Measurements from ENCODE around the gene ST6GALNAC1. TPM values are rescaled to one million over a fixed set of nuclear protein-coding genes. Genes with fewer than 3 reads are reported as not detected.

The ST6GALNAC1 gene
- total and polyA plus RNA-seq, 8 donors, result 28.0 to 257 (median 62.4) TPM

DNA sequence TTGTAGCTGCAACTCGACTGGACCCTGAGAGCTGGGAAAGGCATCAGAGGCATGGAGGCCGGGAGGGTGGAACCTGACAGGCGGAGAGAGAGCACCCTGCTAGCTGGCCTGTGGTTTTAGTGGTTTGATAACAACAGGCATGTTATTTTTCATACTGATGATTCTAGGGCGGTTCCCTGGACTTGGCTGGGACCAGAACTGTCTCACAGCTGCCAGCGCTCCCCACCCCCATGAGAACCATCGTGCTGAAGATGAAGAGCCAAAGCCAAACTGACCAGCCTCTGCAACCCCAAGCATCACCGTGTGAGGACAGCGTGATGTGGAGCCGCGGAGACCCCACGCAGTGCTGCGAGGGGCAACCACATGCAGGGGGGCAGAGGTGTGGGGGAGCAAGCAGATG is 38.7 kb upstream of the ST6GALNAC1 start:
- TF ChIP-seq POLR2AphosphoS5 (IDR thresholded peaks at IDR 0.05) (no peak), POLR2A (IDR thresholded peaks at IDR 0.05) (no peak), EP300 (IDR thresholded peaks at IDR 0.05) (no peak)
- TF ChIP-seq, protein P1, sequence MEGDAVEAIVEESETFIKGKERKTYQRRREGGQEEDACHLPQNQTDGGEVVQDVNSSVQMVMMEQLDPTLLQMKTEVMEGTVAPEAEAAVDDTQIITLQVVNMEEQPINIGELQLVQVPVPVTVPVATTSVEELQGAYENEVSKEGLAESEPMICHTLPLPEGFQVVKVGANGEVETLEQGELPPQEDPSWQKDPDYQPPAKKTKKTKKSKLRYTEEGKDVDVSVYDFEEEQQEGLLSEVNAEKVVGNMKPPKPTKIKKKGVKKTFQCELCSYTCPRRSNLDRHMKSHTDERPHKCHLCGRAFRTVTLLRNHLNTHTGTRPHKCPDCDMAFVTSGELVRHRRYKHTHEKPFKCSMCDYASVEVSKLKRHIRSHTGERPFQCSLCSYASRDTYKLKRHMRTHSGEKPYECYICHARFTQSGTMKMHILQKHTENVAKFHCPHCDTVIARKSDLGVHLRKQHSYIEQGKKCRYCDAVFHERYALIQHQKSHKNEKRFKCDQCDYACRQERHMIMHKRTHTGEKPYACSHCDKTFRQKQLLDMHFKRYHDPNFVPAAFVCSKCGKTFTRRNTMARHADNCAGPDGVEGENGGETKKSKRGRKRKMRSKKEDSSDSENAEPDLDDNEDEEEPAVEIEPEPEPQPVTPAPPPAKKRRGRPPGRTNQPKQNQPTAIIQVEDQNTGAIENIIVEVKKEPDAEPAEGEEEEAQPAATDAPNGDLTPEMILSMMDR (IDR thresholded peaks at IDR 0.05), result no peak
- H3K4me3 ChIP-seq, result no peak overlapping the region
- peaks cover 0 to 51% (median 32%) of the 10 kb centered on the region in 4 donors for H3K36me3 ChIP-seq
- WGBS, 5 donors, result 81 to 84% (median 83%) methylated on average over 7 to 12 of the region's 12 CpGs
- peaks cover 21 to 76% (median 53%) of the 10 kb centered on the region in 4 donors for H3K4me1 ChIP-seq
- intact Hi-C loops (cut with DNase I; ENCODE audit: low total_unique reads), result no loop called here
- H3K9me3 ChIP-seq, result no peaks in the 10 kb centered on the region
- peak overlapping the region in 4 of 5 donors; percentile 28 to 66 (median 32) for H3K27ac ChIP-seq
- H3K27me3 ChIP-seq, result no peaks in the 10 kb centered on the region
- DNase-seq, result no peak

DNA sequence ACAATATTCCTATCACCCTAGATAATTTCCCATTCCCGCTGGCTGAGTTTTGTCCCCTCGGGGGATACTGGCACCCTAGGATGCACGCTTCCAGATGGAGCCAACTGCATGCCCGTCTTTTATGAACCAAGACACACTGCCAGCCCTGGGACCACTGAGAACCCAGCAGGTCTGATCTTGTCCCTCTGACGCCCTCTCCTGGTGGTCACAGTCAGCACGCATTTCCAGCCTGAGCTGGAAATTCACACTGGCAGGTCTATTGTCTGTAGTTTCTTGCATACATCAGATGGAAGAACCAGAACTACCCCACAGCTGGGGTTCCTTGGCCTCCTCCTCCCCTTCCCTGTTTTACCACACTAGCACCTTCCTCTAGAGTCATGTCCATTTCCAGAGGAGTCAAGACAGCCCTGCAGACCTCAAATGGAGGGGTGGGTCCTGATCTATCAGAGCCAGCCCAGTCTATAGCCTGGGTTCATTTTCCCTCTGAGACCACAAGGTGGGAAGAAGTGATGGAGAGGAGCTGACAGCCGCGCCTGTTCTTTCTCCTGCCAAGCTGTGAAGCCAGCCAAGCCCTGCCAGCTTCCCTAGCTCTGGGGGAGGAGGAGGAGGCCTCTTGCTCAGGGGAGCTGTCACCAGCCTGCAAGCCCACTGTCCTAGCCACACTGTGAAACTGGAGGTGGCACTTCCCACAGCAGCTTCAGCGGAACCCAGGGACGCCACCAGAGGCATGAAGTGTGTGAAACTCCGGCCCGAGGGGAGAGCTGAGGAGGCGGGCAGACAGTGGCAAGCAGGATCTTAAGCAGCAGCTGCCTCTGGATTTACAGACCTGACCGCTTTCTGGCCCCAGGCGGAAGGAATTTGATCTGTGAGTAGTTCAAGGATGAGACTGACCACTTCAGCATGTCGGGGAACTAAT is 37.9 kb upstream of the ST6GALNAC1 start:
- Histone ChIP-seq H3K4me3 (no peak overlapping the region), H3K27me3 (no peaks in the 10 kb centered on the region), H3K27ac (peak overlapping the region in 4 of 5 donors; percentile 28 to 66 (median 32)), H3K9me3 (no peaks in the 10 kb centered on the region), H3K4me1 (peaks cover 16 to 67% (median 45%) of the 10 kb centered on the region in 4 donors), H3K36me3 (peaks cover 0 to 52% (median 38%) of the 10 kb centered on the region in 4 donors)
- intact Hi-C loops (cut with DNase I; ENCODE audit: low total_unique reads), result no loop called here
- TF ChIP-seq POLR2AphosphoS5 (IDR thresholded peaks at IDR 0.05) (peak in 2 of 3 donors; percentile 15 to 53), EP300 (IDR thresholded peaks at IDR 0.05) (no peak), POLR2A (IDR thresholded peaks at IDR 0.05) (no peak)
- TF ChIP-seq, protein P1 (IDR thresholded peaks at IDR 0.05), result peak in 5 of 7 experiments; percentile 39 to 88 (median 78)
- DNase-seq, result peak; percentile 80 to 91
- WGBS, 5 donors, result 47 to 60% (median 57%) methylated on average over 12 to 16 of the region's 16 CpGs

DNA sequence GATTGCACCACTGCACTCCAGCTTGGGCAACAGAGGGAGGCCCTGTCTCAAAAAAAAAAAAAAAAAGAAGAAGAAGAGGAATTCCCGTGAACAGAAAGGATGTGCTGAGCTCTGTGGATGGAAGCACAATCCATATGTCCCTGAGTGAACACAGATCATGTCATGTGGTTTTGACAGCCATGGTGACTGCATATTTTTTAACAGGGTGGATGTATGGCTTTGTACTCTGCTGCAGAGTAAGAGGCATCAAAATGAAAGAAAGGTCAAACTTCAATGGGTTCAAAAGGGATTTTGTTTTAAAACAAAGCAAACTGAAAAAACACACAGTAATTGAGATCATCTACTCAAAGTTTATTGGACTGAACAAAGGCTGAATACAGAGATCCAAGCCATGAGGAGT is 35.7 kb upstream of the ST6GALNAC1 start:
- no peaks in the 10 kb centered on the region for H3K27me3 ChIP-seq
- DNase-seq, result no peak
- intact Hi-C loops (cut with DNase I; ENCODE audit: low total_unique reads), result no loop called here
- H3K4me3 ChIP-seq, result no peak overlapping the region
- H3K9me3 ChIP-seq, result no peaks in the 10 kb centered on the region
- H3K36me3 ChIP-seq, result peaks cover 0 to 49% (median 34%) of the 10 kb centered on the region in 4 donors
- WGBS, 5 donors, result 79 to 92% (median 80%) methylated on average over 1 of the region's 1 CpG
- TF ChIP-seq POLR2A (IDR thresholded peaks at IDR 0.05), result no peak
- no peak for TF ChIP-seq POLR2AphosphoS5 (IDR thresholded peaks at IDR 0.05)
- TF ChIP-seq EP300 (IDR thresholded peaks at IDR 0.05), result no peak
- TF ChIP-seq, protein P1 (IDR thresholded peaks at IDR 0.05), result no peak
- H3K4me1 ChIP-seq, result peaks cover 16 to 48% (median 33%) of the 10 kb centered on the region in 4 donors
- no peak overlapping the region for H3K27ac ChIP-seq

DNA sequence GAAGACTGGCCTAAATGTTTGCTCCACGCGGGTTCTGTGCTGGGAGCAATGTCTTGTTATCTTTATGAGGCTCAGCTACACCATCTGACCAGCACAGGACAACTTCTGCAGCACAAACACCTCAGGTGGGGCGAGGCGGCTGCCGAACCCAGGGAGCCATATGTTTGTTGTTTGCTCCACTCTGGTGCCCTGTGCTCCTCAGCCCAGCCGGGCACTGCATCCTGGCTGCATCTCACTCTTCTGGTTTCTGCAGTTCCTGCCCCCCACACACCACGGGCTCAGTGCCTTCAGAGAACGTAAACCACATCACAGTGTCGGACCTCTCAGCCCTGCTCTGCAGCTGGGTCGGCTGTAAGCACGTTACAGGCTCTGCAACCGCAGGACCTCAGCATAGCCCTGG is 34.8 kb upstream of the ST6GALNAC1 start:
- H3K36me3 ChIP-seq, result peaks cover 0 to 41% (median 26%) of the 10 kb centered on the region in 4 donors
- H3K4me3 ChIP-seq, result no peak overlapping the region
- DNase-seq, result peak in 1 of 2 donors; percentile 48
- no peaks in the 10 kb centered on the region for H3K27me3 ChIP-seq
- no peaks in the 10 kb centered on the region for H3K9me3 ChIP-seq
- H3K4me1 ChIP-seq, result peaks cover 12 to 41% (median 29%) of the 10 kb centered on the region in 4 donors
- WGBS, 5 donors, result 34 to 52% (median 41%) methylated on average over 7 to 12 of the region's 12 CpGs
- TF ChIP-seq, protein P1 (IDR thresholded peaks at IDR 0.05), result no peak
- no peak for TF ChIP-seq POLR2A (IDR thresholded peaks at IDR 0.05)
- TF ChIP-seq POLR2AphosphoS5 (IDR thresholded peaks at IDR 0.05), result no peak
- no peak for TF ChIP-seq EP300 (IDR thresholded peaks at IDR 0.05)
- intact Hi-C loops (cut with DNase I; ENCODE audit: low total_unique reads), result no loop called here
- H3K27ac ChIP-seq, result peak overlapping the region in 1 of 5 donors; percentile 8
